HEK293 (cell line): ENCODE results near the gene TFPI.

Source experiments
- SETDB1 ChIP-seq: IDR thresholded peaks from one replicate; pipeline ENCODE4 v1.6.1; 2017; ENCODE audit warnings: mild to moderate bottlenecking, low read length, moderate library complexity, mixed read lengths; ENCODE audit not compliant: insufficient read length
- ZBTB21 ChIP-seq: fragments of 450-650 bp; formaldehyde crosslinking; IDR thresholded peaks from 2 replicates; pipeline ENCODE4 v1.5.1; 2017; ENCODE audit warnings: missing biosample characterization, missing genetic modification characterization
- ZNF19 ChIP-seq: fragments of 450-650 bp; formaldehyde crosslinking; IDR thresholded peaks from 2 replicates; pipeline ENCODE4; 2016; ENCODE audit warnings: missing biosample characterization, missing genetic modification characterization, low read depth
- ZNF350 ChIP-seq: fragments of 450-650 bp; formaldehyde crosslinking; IDR thresholded peaks from 2 replicates; pipeline ENCODE4 v1.5.0; 2017; ENCODE audit warnings: missing biosample characterization, mild to moderate bottlenecking, missing genetic modification characterization
- TF ChIP-seq, protein P1 (sequence below): fragments of 450-650 bp; formaldehyde crosslinking; IDR thresholded peaks from 2 replicates; pipeline ENCODE4 v1.5.1; 2016; ENCODE audit warnings: missing biosample characterization, missing genetic modification characterization

DNA sequence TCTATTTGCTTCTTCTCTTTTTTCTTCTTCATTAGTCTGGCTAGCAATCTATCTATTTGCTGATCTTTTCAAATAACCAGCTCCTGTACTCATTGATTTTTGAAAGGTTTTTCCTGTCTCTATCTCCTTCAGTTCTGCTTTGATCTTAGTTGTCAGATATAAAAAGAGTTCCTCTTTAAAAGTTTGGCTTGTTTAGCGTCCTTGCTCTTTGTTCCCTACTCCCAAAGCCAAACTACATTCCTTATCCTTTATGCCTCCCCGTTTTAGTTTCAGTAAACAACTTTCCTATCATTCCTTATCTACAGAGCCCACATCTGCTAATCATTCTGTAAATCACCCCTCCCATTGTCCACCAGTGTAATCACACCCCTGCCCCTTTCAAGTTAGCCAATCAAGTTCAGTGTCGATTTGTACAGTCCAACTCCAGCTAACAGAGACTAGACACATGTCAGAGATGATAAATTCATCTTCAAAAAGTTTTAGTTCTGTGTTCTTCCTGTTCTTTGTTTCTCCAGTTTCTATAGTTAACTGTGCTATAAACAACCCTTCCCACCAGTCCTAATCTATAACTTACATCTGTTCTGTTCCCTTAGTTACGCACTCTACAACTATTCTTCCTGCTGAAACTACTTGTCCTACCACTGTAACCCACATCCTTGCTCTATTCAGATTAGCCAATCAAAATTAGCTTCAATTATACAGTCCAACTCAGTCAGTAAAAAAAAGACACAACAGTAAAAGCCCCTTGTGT lies 44.4 kb downstream of the TFPI start:
- TF ChIP-seq, protein P1, sequence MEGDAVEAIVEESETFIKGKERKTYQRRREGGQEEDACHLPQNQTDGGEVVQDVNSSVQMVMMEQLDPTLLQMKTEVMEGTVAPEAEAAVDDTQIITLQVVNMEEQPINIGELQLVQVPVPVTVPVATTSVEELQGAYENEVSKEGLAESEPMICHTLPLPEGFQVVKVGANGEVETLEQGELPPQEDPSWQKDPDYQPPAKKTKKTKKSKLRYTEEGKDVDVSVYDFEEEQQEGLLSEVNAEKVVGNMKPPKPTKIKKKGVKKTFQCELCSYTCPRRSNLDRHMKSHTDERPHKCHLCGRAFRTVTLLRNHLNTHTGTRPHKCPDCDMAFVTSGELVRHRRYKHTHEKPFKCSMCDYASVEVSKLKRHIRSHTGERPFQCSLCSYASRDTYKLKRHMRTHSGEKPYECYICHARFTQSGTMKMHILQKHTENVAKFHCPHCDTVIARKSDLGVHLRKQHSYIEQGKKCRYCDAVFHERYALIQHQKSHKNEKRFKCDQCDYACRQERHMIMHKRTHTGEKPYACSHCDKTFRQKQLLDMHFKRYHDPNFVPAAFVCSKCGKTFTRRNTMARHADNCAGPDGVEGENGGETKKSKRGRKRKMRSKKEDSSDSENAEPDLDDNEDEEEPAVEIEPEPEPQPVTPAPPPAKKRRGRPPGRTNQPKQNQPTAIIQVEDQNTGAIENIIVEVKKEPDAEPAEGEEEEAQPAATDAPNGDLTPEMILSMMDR = no peak
- no peak for TF ChIP-seq SETDB1
- no peak for TF ChIP-seq ZNF19 (tag by site-specific recombination)
- TF ChIP-seq ZNF350 (tag by site-specific recombination) = no peak
- TF ChIP-seq ZBTB21 (tag by site-specific recombination) = no peak
